IPS DF 4.7 (cell line): ENCODE data around the gene TULP1.
A peak's percentile ranks its signal among the peaks of the same experiment; 100 is the strongest.
"Not testable (repeated sequence)": the region's sequence is repeated elsewhere in the genome, so short reads cannot be mapped to it uniquely, and the experiment has no call there.

Experiments used
- DNase-seq: peaks from one replicate; pipeline ENCODE4 v3.0.0-alpha.2; 2013; ENCODE audit warnings: low spot score; ENCODE audit errors: extremely low read depth

Gene TULP1

DNA sequence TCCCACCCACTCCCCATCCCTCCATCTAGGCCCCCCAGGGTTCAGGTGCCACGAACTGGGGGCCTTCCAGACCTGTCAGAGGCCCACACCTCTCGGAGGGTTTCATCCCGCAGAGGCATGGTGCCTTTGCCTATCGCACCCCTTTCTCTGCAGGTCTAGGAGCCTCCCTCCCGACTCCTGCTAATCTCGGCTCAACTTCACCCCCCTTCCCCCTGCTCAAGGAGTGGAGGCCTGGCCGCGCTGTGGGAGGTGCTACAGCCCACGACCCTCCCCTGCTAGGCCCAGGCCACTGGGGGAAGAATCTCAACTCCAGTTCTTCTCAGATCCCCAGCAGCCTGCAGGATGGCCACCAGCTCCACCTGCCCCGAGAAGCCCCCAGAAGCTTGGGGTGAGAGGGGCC lies at the start of gene TULP1:
TULP1 (minus strand) TSS at position 157 of the 400 bp plus-strand sequence; CDS start at position 119, 38 bp downstream.
- no peak for DNase-seq

DNA sequence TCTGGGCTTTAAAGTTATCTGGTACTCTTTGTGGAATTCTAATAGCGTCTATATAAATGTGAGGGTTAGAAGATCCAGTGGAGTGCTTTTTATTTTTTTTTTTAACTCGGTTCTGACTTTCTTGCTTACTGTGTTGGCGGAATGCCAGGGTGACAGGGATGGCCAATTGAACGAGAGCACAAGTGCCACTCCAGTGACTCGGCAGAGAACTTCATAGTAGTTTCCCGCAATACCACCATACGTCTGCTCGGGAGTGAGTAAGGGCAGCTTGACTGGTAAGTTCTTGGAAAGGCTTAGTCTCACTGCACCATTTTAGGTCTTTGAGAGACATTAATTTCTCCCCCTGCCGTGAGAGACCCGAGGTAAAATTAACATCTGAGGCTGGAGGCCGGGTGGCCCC lies 49.4 kb upstream of the TULP1 start:
- no peak for DNase-seq

DNA sequence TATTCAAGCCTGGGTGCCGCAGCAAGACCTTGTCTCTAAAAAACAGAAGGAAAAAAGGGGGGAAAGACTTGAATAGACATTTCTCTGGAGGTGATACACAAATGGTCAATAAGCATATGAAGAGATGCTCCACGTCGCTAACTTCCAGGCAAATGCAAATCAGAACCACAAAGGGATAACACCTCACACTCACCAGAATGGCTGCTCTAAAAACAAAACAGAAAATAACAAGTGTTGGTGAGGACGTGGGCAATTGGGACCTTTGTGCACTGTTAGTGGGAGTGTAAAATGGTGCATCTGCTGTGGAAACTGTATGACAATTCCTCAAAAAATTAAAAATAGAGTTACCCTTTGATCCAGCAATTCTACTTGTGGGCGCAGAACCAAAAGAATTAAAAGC lies 48.4 kb upstream of the TULP1 start:
- DNase-seq, result no peak

DNA sequence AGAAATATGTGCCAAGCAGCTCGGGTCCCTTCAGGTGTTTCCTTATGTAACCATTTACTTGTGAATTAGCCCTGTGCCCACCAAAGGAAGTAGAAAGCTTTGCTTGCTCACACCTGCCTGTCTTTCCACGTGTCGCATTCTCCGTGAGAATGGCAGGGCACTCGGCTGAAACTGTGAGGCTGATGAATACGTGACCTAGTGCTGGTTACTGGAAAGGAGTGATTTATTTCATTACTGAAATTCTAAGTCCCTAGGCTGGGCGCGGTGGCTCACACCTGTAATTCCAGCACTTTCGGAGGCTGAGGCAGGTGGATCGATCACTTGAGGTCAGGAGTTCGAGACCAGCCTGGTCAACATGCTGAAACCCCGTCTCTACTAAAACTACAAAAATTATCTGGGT lies 45.9 kb upstream of the TULP1 start:
- DNase-seq, result no peak

DNA sequence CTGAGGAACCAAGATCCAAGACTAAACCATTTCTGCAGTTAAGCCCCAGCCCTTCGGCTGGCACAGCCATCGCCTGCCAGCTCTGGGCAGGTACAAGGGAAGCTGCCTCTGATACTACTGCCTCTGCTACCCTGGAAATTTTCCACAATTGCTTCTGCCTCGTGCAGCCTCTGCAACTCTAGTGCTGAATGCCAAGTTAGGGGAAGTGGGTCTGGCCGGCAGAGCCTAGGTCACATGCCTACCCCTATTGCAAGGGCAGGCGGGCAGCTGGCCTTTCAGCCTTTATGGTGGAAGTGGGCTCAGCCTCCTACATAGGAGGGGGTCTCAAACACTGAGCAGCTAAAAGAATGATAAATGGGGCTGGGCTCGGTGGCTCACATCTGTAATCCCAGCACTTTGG lies 44.5 kb upstream of the TULP1 start:
- DNase-seq, result no peak

DNA sequence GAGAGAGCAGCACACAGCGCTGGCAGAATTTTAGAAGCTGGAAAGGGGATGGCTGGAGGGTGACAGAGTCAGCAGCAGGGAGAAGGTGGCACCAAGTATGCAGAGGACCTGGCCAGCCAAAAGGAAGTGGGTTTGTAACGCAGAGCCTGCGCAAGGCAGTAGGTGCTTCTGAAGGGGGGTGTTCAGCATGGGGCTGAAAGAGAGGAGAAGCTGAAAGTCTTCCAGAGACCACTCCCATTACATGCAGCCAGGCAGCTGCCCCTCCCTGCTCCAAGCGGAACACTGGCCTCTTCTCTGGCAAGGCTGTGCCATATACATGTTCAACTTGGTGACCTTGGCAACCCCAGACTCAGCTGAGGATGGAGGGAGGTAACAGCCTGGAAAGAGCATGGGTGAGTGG lies 42.1 kb upstream of the TULP1 start:
- DNase-seq, result no peak

DNA sequence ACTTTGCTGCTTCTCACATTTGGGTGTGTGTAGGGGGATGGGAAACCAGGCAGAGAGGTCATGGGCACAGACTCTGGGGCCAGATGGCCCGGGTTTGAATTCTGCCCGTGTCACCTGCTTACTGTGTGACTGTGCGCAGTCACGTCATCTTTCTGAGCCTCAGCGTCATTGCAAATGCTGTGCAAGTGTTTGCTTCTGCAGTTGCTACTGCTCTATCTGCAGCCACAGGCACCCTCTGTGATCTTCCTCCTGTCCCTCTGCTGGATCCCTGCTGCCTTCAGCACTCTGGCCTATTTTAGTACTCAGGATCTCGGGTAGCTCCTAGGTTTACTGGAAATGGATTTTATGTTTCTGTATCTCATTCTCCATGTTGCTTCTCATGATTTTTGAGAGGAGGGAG lies 40.6 kb upstream of the TULP1 start:
- DNase-seq, result no peak

DNA sequence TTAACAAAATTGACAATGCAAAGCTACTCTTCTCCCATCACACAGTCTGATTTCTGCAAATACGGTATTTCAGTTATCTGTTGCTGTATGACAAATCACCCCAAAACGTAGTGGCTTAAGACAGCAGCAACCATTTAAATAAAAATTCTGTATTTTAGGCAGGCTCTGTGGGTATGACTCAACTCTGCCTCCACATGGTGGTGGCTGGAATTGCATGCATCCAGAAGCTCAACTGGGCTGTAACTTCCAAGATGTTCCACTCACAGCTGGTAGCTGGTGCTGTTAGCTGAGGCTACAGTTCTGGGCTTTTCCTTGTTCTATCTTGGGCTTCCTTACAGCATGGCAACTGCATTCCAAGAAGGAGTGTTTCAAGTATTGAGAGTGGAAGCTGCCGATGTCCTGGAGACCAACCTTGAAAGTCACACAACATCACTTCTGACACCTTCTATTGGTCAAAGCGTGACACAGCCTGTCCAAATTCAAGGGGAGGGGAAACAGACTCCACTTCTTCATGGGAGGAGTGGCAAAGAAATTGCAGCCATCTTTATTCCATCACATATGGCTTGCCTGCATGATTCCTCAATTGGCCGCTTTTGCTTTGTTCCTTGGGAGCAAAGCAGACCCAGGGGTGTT lies 39.7 kb upstream of the TULP1 start:
- peak; percentile 62 for DNase-seq

DNA sequence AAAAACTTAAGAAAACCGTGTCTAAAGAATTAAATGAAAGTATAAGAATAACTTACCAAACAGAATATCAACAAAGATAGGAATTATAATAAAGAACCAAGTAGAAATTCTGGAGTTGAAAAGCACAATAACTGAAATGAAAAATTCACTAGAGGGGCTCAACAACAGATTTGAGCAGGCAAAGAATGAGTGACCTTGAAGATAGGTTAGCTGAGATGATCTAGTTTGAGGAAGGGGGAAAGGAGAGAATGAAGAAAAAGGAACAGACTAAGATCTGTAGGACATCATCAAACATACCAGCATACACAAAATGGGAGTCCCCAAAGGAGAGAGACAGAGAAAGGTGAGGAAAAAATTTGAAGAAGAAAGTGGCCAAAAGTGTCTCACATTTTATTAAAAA lies 37.7 kb upstream of the TULP1 start:
- DNase-seq, result no peak

DNA sequence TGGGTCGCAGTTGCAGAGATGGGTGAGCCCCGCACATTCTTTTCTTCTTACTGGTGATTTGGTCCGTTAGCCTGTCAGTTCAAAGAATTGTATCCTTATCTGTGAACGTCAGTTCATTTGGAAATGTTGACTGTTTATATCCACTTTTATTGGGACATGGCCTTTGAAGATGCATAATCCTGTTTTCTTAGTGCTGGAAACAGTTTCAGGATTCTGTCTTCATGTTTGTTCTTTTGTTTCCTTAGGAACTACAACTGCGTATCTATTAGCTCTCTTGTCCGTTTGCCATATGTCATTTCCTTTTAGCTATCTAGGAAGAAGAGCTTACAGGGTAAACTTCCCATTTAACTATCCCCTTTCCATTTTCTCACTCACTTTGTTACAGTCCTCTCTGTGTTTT lies 35.0 kb upstream of the TULP1 start:
- DNase-seq, result no peak

DNA sequence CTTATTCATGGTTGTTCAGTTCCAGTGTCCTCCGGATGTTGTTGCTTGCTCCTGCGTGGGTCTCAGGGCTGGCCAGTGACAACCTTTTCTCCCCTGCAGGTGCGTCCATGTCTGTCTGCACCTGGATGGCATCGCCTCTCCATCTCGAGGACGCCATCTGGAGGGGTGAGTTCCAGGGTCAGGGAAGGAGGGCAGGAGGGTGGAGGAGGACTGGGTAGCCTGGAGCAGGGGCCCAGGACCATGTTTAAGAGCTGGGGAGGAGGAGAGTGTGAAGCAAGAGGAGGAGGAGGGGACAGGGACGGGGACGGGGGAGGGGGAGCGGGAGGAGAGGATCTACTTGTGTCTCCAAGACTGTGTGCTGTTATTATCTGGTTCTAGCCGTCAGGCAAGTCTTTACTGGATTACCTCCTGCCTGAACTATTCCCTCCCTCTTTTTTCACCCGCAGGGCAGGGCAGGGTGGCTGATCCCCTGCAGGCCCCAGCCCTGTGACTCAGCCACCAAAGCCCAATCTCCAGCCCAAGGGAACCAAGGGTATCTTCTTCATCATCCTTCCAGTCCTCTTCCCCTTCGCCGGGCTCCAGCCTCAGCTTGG lies 32.2 kb upstream of the TULP1 start:
- no peak for DNase-seq

DNA sequence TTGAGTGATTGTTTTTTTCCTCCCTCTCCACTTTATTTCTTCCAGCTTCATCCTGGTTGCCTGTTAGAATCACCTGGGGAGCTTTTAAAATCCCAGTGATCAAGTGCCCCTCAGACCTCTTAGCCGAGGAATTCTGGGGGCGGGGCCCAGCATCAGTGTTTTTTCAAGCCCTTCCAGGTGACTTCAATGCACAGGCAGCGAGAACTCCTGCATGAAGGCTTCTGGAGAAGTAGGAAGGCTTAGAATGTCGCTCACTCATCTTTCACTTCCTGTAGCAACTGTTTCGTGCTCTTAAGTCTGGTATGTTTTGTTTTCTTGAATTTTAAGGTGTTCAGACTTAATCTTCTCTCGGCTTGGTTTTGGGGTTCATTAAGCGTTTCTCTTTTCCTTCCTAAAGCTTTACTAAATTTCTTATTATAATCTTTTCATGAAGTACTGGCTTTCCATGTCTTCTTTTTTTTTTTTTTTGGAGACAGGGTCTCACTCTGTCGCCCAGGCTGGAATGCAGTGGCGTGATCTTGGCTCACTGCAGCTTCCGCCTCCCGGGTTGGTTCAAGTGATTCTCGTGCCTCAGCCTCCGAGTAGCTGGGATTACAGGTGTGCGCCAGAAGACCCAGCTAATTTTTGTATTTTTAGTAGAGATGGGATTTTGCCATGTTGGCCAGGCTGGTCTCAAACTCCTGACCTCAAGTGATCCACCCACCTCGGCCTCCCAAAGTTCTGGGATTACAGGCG lies 30.9 kb upstream of the TULP1 start:
- no peak for DNase-seq

DNA sequence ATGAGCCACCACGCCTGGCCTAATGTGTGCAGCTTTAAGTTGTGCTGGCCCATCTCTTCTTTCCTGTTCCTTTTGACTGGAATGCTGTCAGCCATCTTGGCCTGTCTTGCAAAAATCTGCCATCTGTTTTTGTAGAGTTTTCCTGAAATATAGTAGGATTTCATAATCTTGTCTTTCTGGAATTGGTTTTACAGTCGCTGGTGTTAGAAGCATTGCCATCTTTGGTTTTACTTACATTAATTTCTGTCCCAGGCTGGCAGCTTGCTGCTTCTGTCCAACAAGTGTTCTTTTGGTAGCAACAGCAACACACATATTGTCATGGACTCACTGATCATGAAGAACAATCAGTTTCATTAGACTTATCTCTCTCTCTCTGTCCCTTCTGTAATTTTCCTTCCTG lies 29.1 kb upstream of the TULP1 start:
- DNase-seq, result no peak

DNA sequence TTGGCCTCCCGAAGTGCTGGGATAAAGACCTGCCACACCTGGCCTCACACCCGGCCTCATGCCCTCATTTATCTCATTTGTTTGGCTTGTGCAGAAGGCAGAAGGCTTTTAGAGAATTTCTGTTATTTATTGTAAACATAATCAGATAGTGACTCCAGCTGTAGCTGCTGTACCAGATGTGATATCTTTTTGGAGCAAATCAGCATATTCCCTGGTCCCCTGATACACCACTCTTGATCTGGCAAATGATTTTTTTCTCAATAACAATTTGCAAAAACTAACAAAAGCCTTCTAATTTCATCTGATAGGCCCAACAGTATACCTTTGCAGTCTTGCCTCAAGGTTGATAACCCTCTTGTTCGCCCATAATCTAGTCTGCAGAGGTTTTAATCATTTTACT lies 26.5 kb upstream of the TULP1 start:
- no peak for DNase-seq

DNA sequence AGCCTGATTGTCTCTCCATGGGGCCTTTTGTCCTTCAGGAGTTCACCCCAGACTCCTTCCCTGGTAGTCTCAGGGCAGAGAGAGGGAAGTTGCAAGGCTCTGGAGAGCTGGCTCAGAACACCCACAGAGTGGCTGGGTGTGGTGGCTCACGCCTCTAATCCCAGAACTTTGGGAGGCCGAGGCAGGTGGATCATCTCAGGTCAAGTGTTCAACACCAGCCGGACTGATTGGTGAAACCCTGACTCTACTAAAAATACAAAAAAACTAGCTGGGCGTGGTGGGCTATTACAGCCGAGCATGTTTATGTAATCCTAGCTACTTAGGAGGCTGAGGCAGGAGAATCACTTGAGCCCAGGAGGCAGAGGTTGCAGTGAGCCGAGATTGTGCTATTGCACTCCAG lies 23.2 kb upstream of the TULP1 start:
- not testable (repeated sequence) for DNase-seq

DNA sequence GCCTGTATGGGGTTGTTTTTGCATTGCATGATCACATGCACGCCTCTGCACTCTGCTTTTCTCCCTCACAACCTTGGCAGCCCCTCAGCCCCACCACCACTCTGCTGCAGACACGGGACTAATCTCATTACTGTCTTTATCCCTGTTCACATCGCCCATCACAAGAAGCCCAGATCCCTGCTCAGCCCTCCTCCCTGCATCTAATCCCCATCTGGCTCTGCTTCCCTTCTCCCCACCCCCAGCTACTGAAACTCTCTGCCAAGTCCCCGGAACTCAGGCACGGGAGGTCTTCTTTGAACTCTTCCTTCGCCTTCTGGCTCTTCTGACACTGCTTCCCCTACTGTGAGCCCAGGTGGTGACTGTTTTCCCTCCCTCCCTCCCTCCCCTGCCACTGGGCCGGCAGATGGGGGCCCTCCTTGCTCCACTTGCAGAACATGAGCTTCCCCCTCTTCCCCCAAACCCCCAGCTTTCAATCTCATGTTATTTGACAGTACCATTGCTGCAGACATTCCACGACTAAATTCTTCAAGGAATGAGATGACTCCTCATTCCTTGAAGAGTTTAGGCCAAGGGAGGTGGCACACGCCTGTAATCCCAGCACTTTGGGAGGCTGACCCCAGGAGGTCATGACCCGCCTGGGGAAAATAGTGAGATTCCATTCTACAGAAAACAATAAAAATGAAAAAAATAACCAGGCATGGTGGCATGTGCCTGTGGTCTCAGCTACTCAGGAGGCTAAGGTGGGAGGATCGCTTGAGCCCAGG lies 21.9 kb upstream of the TULP1 start:
- DNase-seq, result no peak

DNA sequence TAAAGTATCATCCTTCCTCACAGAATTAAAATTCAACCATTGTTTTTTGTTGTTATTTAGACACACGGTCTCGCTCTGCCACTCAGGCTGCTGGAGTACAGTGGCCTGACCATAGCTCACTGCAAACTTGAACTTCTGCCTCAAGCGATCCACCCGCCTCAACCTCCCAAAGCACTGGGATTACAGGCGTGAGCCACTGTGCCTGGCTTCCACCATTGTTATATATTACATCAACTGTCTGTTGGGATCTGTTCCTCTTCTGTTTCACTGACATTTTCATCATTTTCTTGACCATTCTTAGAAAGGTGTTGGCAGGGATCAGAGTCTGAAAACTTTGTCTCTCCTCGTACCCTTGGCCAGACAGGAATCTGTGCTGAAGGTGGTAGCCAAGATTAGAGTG lies 21.3 kb upstream of the TULP1 start:
- no peak for DNase-seq

DNA sequence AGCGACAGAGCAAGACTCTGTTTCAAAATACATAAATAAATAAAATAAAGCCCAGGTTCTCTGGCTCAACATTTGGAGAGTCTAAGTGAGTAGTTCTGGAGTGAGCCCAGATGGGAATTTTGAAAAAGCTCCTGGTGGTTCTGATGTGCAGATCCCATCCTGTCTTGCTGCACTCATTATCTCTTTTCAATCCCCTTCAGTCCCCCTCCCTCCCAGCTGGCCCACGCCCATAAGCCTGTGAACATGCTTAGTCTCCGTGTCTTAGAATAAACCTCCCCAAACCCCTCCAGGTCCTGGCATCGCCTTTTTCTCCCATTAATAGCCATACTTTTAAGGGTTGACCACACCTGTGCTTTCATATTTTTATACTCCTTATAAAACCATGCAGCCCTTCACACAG lies 19.4 kb upstream of the TULP1 start:
- no peak for DNase-seq

DNA sequence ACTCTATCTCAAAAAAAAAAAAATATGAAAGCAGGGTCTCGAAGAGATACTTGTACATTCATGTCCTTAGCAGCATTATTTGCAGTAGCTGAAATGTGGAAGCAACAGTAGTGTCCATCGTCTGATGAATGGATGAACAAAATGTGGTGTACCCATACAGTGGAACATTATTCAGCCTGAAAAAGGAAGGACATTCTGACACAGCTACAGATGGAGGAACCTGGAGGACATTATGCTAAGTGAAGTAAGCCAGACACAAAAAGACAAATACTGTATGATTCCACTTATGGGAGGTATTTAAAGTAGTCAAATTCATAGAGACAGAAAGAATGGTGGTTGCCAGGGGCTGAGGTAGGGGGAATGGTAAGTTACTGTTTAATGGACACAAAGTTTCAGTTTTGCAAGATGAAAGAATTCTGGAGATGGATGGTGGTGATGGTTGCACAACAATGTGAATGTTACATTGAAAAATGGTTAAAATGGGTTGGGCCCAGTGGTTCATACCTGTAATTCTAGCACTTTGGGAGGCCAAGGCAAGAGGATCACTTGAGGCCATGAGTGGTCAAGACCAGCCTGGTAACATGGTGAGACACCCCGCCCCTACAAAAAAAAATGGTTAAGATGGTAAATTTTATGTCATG lies 11.8 kb upstream of the TULP1 start:
- DNase-seq, result no peak

DNA sequence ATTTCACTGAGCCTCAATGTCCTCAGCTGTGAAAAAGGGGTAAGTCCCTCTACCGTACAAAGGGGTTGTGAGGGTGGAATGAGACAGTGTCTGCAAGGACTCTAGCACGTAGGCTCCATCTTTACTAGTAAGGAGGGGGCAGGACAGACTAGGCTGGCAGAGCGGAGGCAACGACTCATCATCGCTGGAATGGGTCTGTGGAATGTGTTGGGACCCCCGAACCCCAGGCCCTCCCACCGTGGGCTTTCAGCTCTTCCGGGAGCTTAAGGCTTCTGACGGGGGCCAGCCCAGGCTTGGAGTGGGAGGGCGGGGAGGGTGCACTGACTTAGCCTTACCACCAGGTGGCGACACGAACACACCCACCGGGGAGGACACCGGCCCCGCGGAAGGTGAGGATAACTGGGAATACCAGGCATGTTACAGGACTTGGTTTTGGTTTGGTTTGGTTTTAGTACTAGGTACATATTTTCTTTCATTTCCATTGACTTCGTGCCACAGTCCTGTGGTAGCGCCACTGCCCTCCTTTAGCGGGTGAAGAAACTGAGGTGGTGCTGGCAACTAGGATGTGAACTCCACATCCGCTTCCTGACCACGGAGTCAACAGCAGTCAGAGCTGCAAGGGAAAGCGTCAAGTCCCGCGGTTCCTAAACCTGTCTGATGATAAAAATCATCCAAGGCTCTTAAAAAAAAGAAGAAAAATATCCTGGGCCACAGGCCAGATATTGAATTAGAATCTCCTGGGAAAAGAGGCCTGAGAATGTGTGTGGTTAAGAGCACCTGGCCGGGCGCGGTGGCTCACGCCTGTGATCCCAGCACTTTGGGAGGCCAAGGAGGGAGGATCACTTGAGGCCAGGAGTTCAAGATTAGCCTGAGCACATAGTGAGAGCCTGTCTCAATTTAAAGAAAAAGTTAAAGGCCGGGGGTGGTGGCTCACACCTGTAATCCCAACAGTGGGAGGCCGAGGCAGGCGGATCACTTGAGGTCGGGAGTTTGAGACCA lies 10.3 kb upstream of the TULP1 start:
- DNase-seq, result no peak
